Thoracic aorta (tissue), 2 donors: Measurements from ENCODE around the gene CARD19. TPM values are rescaled to one million over a fixed set of nuclear protein-coding genes. Genes with fewer than 3 reads are reported as not detected.

Experiments used
- ATAC-seq: fragments of 150-250 bp; one replicate; pipeline ENCODE4 v1.8.0; 2017; ENCODE audit warnings: low read depth; ENCODE audit not compliant: insufficient number of reproducible peaks, low FRiP score
- DNase-seq: peaks from one replicate; pipeline ENCODE4 v3.0.0-alpha.2; 2020; ENCODE audit warnings: low spot score
- H3K27ac ChIP-seq, 2 donors: fragments of 200-600 bp; sonication (generic); 1 replicate in 1 of 2; 2 replicates in 1 of 2; pipeline ENCODE4 v1.5.1; 2016; ENCODE audit warnings: mild to moderate bottlenecking in 2 of 2, moderate library complexity in 2 of 2
- H3K27me3 ChIP-seq: fragments of 200-600 bp; sonication (generic); replicated peaks from 2 replicates; pipeline ENCODE4 v1.6.0; 2016; ENCODE audit warnings: mild to moderate bottlenecking; ENCODE audit not compliant: insufficient read depth
- H3K36me3 ChIP-seq: fragments of 200-600 bp; sonication (generic); one replicate; pipeline ENCODE4 v1.5.1; 2016
- H3K4me1 ChIP-seq, 2 donors: fragments of 200-600 bp; sonication (generic); 1 replicate in 1 of 2; 2 replicates in 1 of 2; pipeline versions ENCODE4 v1.5.1 to v1.6.0; 2016; ENCODE audit warnings: low read depth in 2 of 2, mild to moderate bottlenecking in 1 of 2; ENCODE audit not compliant: control insufficient read depth in 1 of 2
- H3K4me3 ChIP-seq: fragments of 200-600 bp; sonication (generic); 2 replicates; pipeline ENCODE4 v1.5.1; 2016; ENCODE audit warnings: mild to moderate bottlenecking
- H3K9me3 ChIP-seq: fragments of 200-600 bp; sonication (generic); 2 replicates; pipeline ENCODE4 v1.5.1; 2016
- CTCF ChIP-seq: fragments of 200-600 bp; sonication (generic); IDR thresholded peaks from one replicate; pipeline ENCODE4 v1.5.1; 2019; ENCODE audit warnings: antibody characterized with exemption
- total RNA-seq, 2 donors: library from RNA; depleted of rRNA; stranded (reverse); fragments of >200 nt; gene quantifications; one replicate each; pipeline versions ENCODE4 v1.1.0 to v1.2.3, GENCODE V29; 2016

Gene CARD19
- total RNA-seq, 2 donors from 2014 or later = 46.3 to 103 TPM

GRCh38 chr9:93092251-93092991, 3.6 kb upstream of the CARD19 start:
- H3K36me3 ChIP-seq = no peaks in the 10 kb centered on the region
- peaks cover 3 to 15% of the 10 kb centered on the region in 2 donors for H3K4me1 ChIP-seq
- DNase-seq = no peak
- no peak for TF ChIP-seq CTCF
- no peak for ATAC-seq
- H3K9me3 ChIP-seq = peaks cover 7% of the 10 kb centered on the region
- peak overlapping the region in 1 of 2 donors; percentile 17 for H3K27ac ChIP-seq
- H3K27me3 ChIP-seq = no peaks in the 10 kb centered on the region
- no peak overlapping the region for H3K4me3 ChIP-seq

GRCh38 chr9:93093127-93093876, 2.7 kb upstream of the CARD19 start:
- ATAC-seq (no peak), DNase-seq (no peak)
- Histone ChIP-seq H3K4me1 (peaks cover 12 to 24% of the 10 kb centered on the region in 2 donors), H3K4me3 (no peak overlapping the region), H3K36me3 (no peaks in the 10 kb centered on the region), H3K9me3 (peaks cover 7% of the 10 kb centered on the region), H3K27me3 (no peaks in the 10 kb centered on the region), H3K27ac (peak overlapping the region; percentile 17 to 20)
- TF ChIP-seq CTCF = no peak

- DNase-seq (no peak), ATAC-seq (no peak)
- Histone ChIP-seq H3K9me3 (peaks cover 7% of the 10 kb centered on the region), H3K27me3 (no peaks in the 10 kb centered on the region), H3K4me1 (peaks cover 15 to 31% of the 10 kb centered on the region in 2 donors), H3K4me3 (no peak overlapping the region), H3K36me3 (no peaks in the 10 kb centered on the region), H3K27ac (peak overlapping the region; percentile 96 to 97)
- no peak for TF ChIP-seq CTCF
Measured at GRCh38 chr9:93093877-93094657, 1.9 kb upstream of the CARD19 start.

- no peak for TF ChIP-seq CTCF
- Histone ChIP-seq H3K4me1 (peaks cover 21 to 38% of the 10 kb centered on the region in 2 donors), H3K27me3 (no peaks in the 10 kb centered on the region), H3K27ac (peak overlapping the region; percentile 96 to 97), H3K9me3 (peaks cover 7% of the 10 kb centered on the region), H3K4me3 (peak overlapping the region; percentile 74), H3K36me3 (no peaks in the 10 kb centered on the region)
- no peak for DNase-seq
- no peak for ATAC-seq
Measured at GRCh38 chr9:93094658-93095204, 1.3 kb upstream of the CARD19 start.
